PC-3 (cell line): Measurements from ENCODE around the gene CTRB2. TPM values are rescaled to one million over a fixed set of nuclear protein-coding genes. Genes with fewer than 3 reads are reported as not detected.
"Not testable (repeated sequence)": the region's sequence is repeated elsewhere in the genome, so short reads cannot be mapped to it uniquely, and the experiment has no call there.

Experiments
- ATAC-seq: fragments of 200-7000 bp; cut with Tn5 transposase; 2 replicates; pipeline ENCODE4 v1.9.1; 2020; ENCODE audit warnings: mild to moderate bottlenecking, moderate library complexity
- BruUV-seq: library from RNA; stranded (reverse); fragments of 400-500 nt; replicated peaks from 2 replicates; lab custom pipeline; 2021; lab: Mats Ljungman, UMichigan
- CTCF ChIA-PET: fragments of 300-600 bp; sonication (Branson Sonifier 250); formaldehyde crosslinking; loops from one replicate; lab custom pipeline; 2022; ENCODE audit warnings: antibody characterized with exemption; lab: Charles Lee
- POLR2A ChIA-PET: fragments of 300-600 bp; sonication (Branson Sonifier 250); formaldehyde crosslinking; loops from one replicate; lab custom pipeline; 2022; ENCODE audit warnings: antibody characterized with exemption; ENCODE audit not compliant: unreplicated experiment; lab: Charles Lee
- DNase-seq: peaks from one replicate; pipeline ENCODE4 v3.0.0-alpha.2; 2015
- H2AFZ ChIP-seq: fragments of 300-600 bp; sonication (generic); 2 replicates; pipeline ENCODE4 v1.6.0; 2016; ENCODE audit warnings: antibody characterized with exemption, low read length
- H3F3A ChIP-seq: fragments of 300-600 bp; sonication (generic); one replicate; pipeline ENCODE4 v1.6.0; 2017; ENCODE audit warnings: antibody characterized with exemption, low read length, control low read depth, mild to moderate bottlenecking; ENCODE audit not compliant: unreplicated experiment
- H3K27ac ChIP-seq: fragments of 300-600 bp; sonication (generic); 2 replicates; pipeline ENCODE4 v1.5.1; 2016; ENCODE audit warnings: mild to moderate bottlenecking, low read length
- H3K27me3 ChIP-seq: fragments of 300-600 bp; sonication (generic); 2 replicates; pipeline ENCODE4 v1.6.1; 2016; ENCODE audit warnings: low read length, mixed read lengths
- H3K36me3 ChIP-seq: fragments of 300-600 bp; sonication (generic); 2 replicates; pipeline ENCODE4 v1.6.1; 2016; ENCODE audit warnings: low read depth, mixed run types, low read length, mixed read lengths
- H3K4me1 ChIP-seq: fragments of 300-600 bp; sonication (generic); 2 replicates; pipeline ENCODE4 v1.5.1; 2016; ENCODE audit warnings: low read length; ENCODE audit not compliant: insufficient read depth
- H3K4me2 ChIP-seq: fragments of 300-600 bp; sonication (generic); 2 replicates; pipeline ENCODE4 v1.6.0; 2016; ENCODE audit warnings: low read length
- H3K4me3 ChIP-seq: fragments of 300-600 bp; sonication (generic); 2 replicates; pipeline ENCODE4 v1.5.1; 2016; ENCODE audit warnings: mild to moderate bottlenecking, low read length, mixed read lengths
- H3K79me2 ChIP-seq: fragments of 300-600 bp; sonication (generic); 2 replicates; pipeline ENCODE4 v1.6.1; 2017; ENCODE audit warnings: low read length, mixed read lengths
- H3K9ac ChIP-seq: fragments of 300-600 bp; sonication (generic); 2 replicates; pipeline ENCODE4 v1.6.0; 2016; ENCODE audit warnings: mild to moderate bottlenecking, low read length
- H3K9me2 ChIP-seq: fragments of 300-600 bp; sonication (generic); replicated peaks from 2 replicates; pipeline ENCODE4 v1.6.1; 2016; ENCODE audit warnings: mixed run types, low read length, mixed read lengths
- H3K9me3 ChIP-seq: fragments of 300-600 bp; sonication (generic); 2 replicates; pipeline ENCODE4 v1.6.1; 2016; ENCODE audit warnings: low read length, mixed read lengths
- H4K20me1 ChIP-seq: fragments of 300-600 bp; sonication (generic); 2 replicates; pipeline ENCODE4 v1.6.1; 2016; ENCODE audit warnings: low read length, mixed read lengths
- CTCF ChIP-seq: fragments of 300-600 bp; sonication (generic); conservative IDR thresholded peaks from 2 replicates; pipeline ENCODE4 v1.5.1; 2017; ENCODE audit warnings: antibody characterized with exemption, low read depth, mild to moderate bottlenecking, low read length
- EZH2 ChIP-seq: fragments of 300-600 bp; sonication (generic); IDR thresholded peaks from one replicate; pipeline ENCODE4 v1.6.1; 2017; ENCODE audit warnings: antibody characterized with exemption, mild to moderate bottlenecking, low read length; ENCODE audit not compliant: unreplicated experiment
- EZH2phosphoT487 ChIP-seq: fragments of 300-600 bp; sonication (generic); IDR thresholded peaks from 2 replicates; pipeline ENCODE4 v1.6.1; 2018; ENCODE audit warnings: mild to moderate bottlenecking, antibody characterized with exemption, low read length, borderline replicate concordance
- intact Hi-C: fragments of 100-400 bp; cut with micrococcal nuclease; formaldehyde crosslinking; loops from 2 replicates; pipeline ENCODE4 v1.9.0; 2023
- total RNA-seq: library from RNA; depleted of rRNA; stranded (reverse); fragments of >200 nt; gene quantifications from 2 replicates; pipeline ENCODE4 v1.2.3, GENCODE V29; 2014

Gene CTRB2
- total RNA-seq, 1 experiment from 2014 or later: not detected

GRCh38 chr16:75217389-75217851 lies 10.5 kb upstream of the CTRB2 start:
- Histone ChIP-seq H2AFZ (no peak overlapping the region), H3K4me3 (no peak overlapping the region), H3K79me2 (no peaks in the 10 kb centered on the region), H3K27ac (no peak overlapping the region), H3K9me3 (no peaks in the 10 kb centered on the region), H3K36me3 (no peaks in the 10 kb centered on the region), H3K4me2 (no peak overlapping the region), H3K9ac (no peak overlapping the region), H4K20me1 (no peaks in the 10 kb centered on the region), H3F3A (no peaks in the 10 kb centered on the region), H3K9me2 (no peaks in the 10 kb centered on the region), H3K4me1 (no peaks in the 10 kb centered on the region), H3K27me3 (no peaks in the 10 kb centered on the region)
- ChIA-PET CTCF (interaction anchor here (0.6 kb wide), 1 partner anchor 20 kb away, joined by 3 read pairs; no protein-coding TSS in a partner anchor), POLR2A (no interaction called here)
- DNase-seq (no peak), ATAC-seq (no peak)
- BruUV-seq: no TSS peak
- no peak for TF ChIP-seq CTCF
- no peak for TF ChIP-seq EZH2
- TF ChIP-seq EZH2phosphoT487: no peak
- intact Hi-C loops: no loop called here

GRCh38 chr16:75216576-75216975 lies 9.6 kb upstream of the CTRB2 start:
- DNase-seq: no peak
- no peaks in the 10 kb centered on the region for H3K9me3 ChIP-seq
- no peak overlapping the region for H3K4me3 ChIP-seq
- no peak overlapping the region for H3K27ac ChIP-seq
- no peaks in the 10 kb centered on the region for H3F3A ChIP-seq
- no peaks in the 10 kb centered on the region for H3K36me3 ChIP-seq
- H3K9ac ChIP-seq: no peak overlapping the region
- H3K4me2 ChIP-seq: no peak overlapping the region
- intact Hi-C loops: no loop called here
- no peaks in the 10 kb centered on the region for H3K27me3 ChIP-seq
- no peaks in the 10 kb centered on the region for H3K4me1 ChIP-seq
- H3K79me2 ChIP-seq: no peaks in the 10 kb centered on the region
- BruUV-seq: no TSS peak
- H3K9me2 ChIP-seq: no peaks in the 10 kb centered on the region
- TF ChIP-seq EZH2: no peak
- TF ChIP-seq EZH2phosphoT487: no peak
- no peak for TF ChIP-seq CTCF
- CTCF ChIA-PET: interaction anchor here (0.6 kb wide), 1 partner anchor 20 kb away, joined by 3 read pairs; no protein-coding TSS in a partner anchor
- H2AFZ ChIP-seq: no peak overlapping the region
- no peaks in the 10 kb centered on the region for H4K20me1 ChIP-seq
- ATAC-seq: no peak
- POLR2A ChIA-PET: interaction anchor here (0.6 kb wide), 1 partner anchor 33 kb away, joined by 3 read pairs; no protein-coding TSS in a partner anchor

- CTCF ChIA-PET: no interaction called here
- TF ChIP-seq CTCF: no peak
- no peak for TF ChIP-seq EZH2phosphoT487
- TF ChIP-seq EZH2: no peak
These were observed 9.2 kb upstream of the CTRB2 start for GRCh38 chr16:75216127-75216526.

GRCh38 chr16:75211286-75211685 lies 4.3 kb upstream of the CTRB2 start:
- ATAC-seq, DNase-seq, CTCF ChIA-PET, H4K20me1 ChIP-seq, H2AFZ ChIP-seq, H3K4me1 ChIP-seq, H3F3A ChIP-seq, H3K9me2 ChIP-seq, H3K4me3 ChIP-seq, H3K9ac ChIP-seq, H3K4me2 ChIP-seq, H3K27me3 ChIP-seq, intact Hi-C loops, H3K27ac ChIP-seq, BruUV-seq, H3K36me3 ChIP-seq, POLR2A ChIA-PET, H3K79me2 ChIP-seq, H3K9me3 ChIP-seq: not testable (repeated sequence)

More at GRCh38 chr16:75216127-75216526, 9.2 kb upstream of the CTRB2 start:
- H3K27ac ChIP-seq: no peak overlapping the region
- ATAC-seq (no peak), DNase-seq (no peak)
- H3F3A ChIP-seq: no peaks in the 10 kb centered on the region
- POLR2A ChIA-PET: interaction anchor here (0.6 kb wide), 1 partner anchor 34 kb away, joined by 3 read pairs; no protein-coding TSS in a partner anchor
- no peak overlapping the region for H2AFZ ChIP-seq
- H3K9me2 ChIP-seq: no peaks in the 10 kb centered on the region
- no peaks in the 10 kb centered on the region for H3K9me3 ChIP-seq
- H3K36me3 ChIP-seq: no peaks in the 10 kb centered on the region
- intact Hi-C loops: no loop called here
- H4K20me1 ChIP-seq: no peaks in the 10 kb centered on the region
- H3K4me3 ChIP-seq: no peak overlapping the region
- no TSS peak for BruUV-seq
- no peak overlapping the region for H3K9ac ChIP-seq
- no peaks in the 10 kb centered on the region for H3K79me2 ChIP-seq
- no peak overlapping the region for H3K4me2 ChIP-seq
- H3K27me3 ChIP-seq: no peaks in the 10 kb centered on the region
- H3K4me1 ChIP-seq: no peaks in the 10 kb centered on the region
